Sigmoid colon (tissue), 4 donors: Measurements from ENCODE around the gene CABP7.

ENCODE experiments used
- CTCF ChIP-seq, 4 experiments: fragments of 450-650 bp in 3 of 4; fragments of 200-600 bp in 1 of 4; IDR thresholded peaks; one replicate each; pipeline ENCODE4 v1.5.1; 2016 to 2019; ENCODE audit warnings: antibody characterized with exemption in 4 of 4, mild to moderate bottlenecking in 3 of 4, moderate library complexity in 2 of 4
- EP300 ChIP-seq, 4 donors: sonication (generic); formaldehyde crosslinking; IDR thresholded peaks; one replicate each; pipeline ENCODE4 v1.6.1; 2017; ENCODE audit warnings: antibody characterized with exemption in 4 of 4
- POLR2A ChIP-seq, 2 donors: fragments of 450-650 bp; IDR thresholded peaks; one replicate each; pipeline ENCODE4 v1.6.1; 2016; ENCODE audit warnings: antibody characterized with exemption in 2 of 2, mild to moderate bottlenecking in 2 of 2, moderate library complexity in 2 of 2

DNA sequence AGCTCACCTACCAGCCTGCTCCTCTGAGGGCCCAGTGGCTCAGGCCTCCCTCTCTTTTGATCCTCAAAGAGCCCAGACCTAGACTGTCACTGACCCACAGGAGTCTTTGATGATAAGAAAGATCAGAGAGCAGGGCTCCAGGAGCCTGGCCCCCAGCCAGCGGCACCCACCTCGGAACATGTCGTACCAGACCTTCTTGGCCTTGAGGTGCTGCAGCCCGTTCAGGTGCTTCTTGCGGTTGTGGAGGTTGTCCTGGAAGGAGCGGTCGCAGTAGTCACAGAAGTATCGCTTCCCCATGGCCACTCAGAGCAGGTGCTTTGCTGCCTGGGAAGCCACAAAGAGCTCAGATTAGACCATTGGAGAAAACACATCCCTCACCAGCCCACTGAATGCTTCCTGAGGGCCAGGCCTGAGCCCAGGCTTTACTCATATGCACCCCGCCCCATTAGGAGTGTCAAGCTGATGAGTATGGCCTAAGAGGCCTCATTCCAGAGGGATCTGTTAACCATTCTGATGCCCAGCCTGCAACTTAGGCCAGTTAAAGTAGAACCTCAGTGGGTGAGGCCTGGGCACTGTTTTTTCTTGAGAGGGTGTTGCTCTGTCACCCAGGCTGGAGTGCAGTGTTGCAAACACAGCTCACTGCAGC, 28.6 kb downstream of the CABP7 start:
- TF ChIP-seq CTCF (IDR thresholded peaks at IDR 0.05) (no peak), EP300 (IDR thresholded peaks at IDR 0.05) (no peak), POLR2A (IDR thresholded peaks at IDR 0.05) (no peak)
